ENCODE results near the gene MPL.

DNA sequence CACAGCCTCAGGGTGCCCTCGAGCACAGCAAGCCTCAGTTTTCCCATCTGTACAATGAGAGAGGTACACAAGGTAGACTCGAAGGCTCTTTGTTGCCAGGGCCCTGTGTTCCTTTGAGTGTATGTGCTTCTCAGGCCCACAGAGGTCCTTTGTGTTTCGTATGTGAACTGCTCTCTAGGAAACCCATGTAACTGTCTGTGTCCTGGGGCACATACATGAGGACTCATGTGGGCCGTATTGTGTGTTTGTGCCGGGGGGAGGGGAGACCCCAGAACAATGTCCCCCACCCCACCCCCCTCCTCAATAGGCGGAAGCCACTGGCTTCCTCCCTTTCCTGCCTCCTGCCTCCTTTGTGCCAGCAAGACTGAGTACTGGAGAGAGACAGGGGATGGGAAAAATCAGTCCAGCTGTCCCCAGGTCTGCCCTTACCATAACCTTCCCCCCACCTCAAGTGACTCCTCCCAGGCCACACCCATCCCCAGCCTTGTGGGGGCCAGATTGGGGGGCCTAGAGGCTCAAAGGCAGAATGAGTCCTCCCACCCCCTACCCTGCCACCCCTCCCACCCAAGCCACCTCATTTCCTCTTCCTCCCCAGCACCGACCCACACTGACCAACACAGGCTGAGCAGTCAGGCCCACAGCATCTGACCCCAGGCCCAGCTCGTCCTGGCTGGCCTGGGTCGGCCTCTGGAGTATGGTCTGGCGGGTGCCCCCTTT lies 37.1 kb upstream of the MPL start, which contains the start of gene TIE1:
- TF ChIP-seq, protein P1, sequence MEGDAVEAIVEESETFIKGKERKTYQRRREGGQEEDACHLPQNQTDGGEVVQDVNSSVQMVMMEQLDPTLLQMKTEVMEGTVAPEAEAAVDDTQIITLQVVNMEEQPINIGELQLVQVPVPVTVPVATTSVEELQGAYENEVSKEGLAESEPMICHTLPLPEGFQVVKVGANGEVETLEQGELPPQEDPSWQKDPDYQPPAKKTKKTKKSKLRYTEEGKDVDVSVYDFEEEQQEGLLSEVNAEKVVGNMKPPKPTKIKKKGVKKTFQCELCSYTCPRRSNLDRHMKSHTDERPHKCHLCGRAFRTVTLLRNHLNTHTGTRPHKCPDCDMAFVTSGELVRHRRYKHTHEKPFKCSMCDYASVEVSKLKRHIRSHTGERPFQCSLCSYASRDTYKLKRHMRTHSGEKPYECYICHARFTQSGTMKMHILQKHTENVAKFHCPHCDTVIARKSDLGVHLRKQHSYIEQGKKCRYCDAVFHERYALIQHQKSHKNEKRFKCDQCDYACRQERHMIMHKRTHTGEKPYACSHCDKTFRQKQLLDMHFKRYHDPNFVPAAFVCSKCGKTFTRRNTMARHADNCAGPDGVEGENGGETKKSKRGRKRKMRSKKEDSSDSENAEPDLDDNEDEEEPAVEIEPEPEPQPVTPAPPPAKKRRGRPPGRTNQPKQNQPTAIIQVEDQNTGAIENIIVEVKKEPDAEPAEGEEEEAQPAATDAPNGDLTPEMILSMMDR (IDR thresholded peaks at IDR 0.05 in 8 of 11, conservative IDR thresholded peaks at IDR 0.05 in 3 of 11): no peak
- TF ChIP-seq POLR2AphosphoS5 (IDR thresholded peaks at IDR 0.05) (peak; percentile 64 to 84 (median 66)), POLR2A (IDR thresholded peaks at IDR 0.05) (no peak)

Measured in spleen (tissue), 7 donors.